Stimulated activated CD4-positive, alpha-beta T cell treated with anti-CD3 and anti-CD28 coated beads, Interleukin-4, amount 100 ng/mL, for 1 hour (primary cell): ENCODE results near the gene CALR.
"Not testable (repeated sequence)": the region's sequence is repeated elsewhere in the genome, so short reads cannot be mapped to it uniquely, and the experiment has no call there.

Experiments
- DNase-seq: peaks from one replicate; pipeline ENCODE4 v3.0.0-alpha.2; 2020

CALR gene

DNA sequence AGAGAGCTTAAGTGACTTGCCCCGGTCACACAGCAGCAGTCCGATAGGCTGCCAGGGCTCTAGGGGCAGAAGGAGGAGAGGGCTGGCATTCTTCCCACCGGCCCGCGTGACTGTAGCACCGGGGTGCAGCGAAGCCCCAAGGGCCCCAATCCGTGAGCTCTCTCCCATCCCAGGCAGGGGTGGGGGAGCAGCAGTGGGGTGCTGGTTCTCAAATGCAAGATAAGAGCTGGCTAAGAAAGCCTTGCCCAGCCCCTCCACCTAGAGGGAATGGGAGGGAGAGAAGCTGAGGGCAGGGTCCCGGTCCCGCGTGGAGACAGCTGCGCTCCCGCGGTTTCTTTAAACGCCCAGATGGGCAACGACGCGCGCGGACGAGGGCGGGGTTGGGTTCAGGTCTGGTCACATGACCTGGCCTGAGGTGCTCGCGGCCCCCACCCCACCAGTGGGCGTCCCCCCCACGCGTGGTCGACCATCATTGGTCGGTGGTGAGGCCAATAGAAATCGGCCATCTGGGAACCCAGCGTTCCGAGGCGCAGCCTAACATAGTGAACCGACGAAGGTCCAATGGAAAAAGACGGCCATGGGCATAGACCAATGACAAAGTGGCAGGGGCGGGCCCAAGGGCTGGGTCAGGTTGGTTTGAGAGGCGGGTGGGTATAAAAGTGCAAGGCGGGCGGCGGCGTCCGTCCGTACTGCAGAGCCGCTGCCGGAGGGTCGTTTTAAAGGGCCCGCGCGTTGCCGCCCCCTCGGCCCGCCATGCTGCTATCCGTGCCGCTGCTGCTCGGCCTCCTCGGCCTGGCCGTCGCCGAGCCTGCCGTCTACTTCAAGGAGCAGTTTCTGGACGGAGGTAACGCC, at the start of gene CALR:
CALR (plus strand) TSS at position 683 of the 852 bp plus-strand sequence; CDS start at position 754, 71 bp downstream.
- peak; percentile 99 for DNase-seq

DNA sequence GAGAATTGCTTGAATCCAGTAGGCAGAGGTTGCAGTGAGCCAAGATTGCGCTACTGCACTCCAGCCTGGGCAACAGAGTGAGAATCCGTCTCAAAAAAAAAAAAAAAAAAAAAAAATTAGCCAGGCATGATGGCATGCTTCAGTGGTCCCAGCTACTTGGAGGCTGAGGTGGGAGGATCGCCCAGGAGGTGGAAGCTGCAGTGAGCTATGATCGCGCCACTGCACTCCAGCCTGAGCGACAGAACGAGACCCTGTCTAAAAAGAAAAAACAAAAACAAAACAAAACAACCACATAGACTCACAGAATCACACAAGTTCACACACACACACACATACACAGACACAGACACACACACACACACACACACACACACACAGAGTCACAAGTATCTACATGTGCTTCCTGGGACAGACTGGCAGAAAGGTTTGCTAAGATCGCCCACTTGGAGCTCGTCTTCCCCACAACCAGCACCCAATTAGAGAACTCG, 48.1 kb upstream of the CALR start:
- not testable (repeated sequence) for DNase-seq

DNA sequence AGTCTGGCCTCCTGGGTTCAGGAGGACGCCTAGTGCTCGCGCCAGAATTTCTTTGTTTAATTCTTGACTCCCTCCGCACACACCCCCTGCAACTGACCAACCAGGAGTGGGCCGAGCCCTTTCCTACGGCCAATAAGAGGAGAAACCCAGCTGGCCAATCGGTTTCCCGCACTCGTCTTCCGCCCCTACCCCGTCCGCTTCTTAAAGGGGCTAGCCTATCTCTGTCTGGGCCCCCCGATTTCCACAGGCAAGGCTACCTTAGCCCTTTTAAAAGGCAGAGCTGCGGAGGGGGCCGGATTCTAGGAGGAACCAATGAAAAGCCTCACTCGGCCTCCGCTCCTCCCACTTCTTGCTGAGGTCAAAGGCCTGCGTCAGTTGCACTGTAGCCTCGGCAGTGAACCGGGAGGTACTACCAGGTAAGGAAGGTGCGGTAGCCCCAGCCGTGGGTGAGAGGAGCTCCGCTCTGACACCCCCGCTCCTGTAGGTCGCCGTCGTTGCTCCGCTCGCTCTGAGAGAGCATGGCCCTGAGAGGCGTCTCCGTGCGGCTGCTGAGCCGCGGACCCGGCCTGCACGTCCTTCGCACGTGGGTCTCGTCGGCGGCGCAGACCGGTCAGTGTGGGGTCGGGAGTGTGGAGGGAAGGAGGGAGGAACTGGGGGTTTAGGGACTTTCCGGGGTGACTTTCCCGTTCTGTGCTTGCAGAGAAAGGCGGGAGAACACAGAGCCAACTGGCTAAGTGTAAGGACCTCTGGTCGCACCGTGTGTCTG, 47.4 kb upstream of the CALR start, which contains the start of gene GCDH:
GCDH (plus strand) TSS at position 374 of the 766 bp plus-strand sequence; CDS start at position 519, 145 bp downstream.
- DNase-seq: peak; percentile 92

DNA sequence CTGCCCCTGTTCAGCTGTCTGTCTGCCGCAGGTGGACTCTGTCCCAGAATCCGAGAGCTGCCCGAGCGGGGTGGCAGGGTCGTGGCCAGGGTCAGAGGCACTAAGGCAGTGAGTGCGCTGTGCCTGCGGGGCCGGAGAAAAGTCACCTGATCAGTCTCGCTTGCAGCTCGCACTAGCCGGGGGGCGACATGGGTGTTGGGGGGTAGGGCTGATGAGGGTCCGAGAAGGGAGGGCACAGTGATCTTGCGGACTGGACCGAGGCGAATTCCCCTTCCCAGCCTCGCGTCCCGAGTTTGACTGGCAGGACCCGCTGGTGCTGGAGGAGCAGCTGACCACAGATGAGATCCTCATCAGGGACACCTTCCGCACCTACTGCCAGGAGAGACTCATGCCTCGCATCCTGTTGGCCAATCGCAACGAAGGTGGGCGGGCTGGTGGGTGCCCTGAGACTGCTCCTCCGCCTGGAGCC, 46.8 kb upstream of the CALR start:
- DNase-seq: no peak

DNA sequence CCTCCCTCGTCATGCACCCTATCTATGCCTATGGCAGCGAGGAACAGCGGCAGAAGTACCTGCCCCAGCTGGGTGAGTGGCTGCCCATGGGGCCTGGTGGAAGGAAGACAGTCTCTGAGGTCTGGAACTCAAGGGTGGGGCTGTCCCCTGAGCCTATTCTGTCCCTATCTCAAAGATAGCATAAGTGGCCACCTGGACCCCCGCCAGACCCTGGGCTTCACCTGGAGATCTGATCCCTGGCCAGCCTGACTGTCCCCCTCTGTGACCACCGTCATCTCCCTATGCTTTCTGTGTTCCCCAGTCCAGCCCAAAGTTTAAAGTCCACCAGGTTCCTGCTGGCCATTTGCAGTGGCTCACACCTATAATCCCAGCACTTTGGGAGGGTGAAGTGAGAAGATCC, 44.8 kb upstream of the CALR start:
- DNase-seq: no peak

DNA sequence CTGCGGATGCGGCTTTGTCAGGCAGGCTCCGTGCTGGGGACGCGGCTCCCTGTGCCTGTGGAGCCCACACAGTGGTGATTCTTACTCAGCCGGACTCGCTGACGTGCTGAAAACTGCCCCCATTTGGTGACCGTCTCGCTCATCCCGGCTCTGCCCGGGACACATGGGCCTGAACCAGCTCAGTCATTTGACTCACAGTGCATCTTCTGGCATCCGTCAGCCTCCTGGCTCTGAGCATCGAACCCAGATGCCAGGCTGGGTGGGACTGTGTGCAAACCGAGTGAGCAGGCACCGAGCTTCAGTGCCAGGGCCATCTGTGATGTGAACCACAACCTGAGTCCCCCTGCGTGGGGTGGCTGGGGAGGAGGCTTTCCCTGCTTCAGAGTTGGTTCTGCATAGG, 41.9 kb upstream of the CALR start:
- DNase-seq: no peak

DNA sequence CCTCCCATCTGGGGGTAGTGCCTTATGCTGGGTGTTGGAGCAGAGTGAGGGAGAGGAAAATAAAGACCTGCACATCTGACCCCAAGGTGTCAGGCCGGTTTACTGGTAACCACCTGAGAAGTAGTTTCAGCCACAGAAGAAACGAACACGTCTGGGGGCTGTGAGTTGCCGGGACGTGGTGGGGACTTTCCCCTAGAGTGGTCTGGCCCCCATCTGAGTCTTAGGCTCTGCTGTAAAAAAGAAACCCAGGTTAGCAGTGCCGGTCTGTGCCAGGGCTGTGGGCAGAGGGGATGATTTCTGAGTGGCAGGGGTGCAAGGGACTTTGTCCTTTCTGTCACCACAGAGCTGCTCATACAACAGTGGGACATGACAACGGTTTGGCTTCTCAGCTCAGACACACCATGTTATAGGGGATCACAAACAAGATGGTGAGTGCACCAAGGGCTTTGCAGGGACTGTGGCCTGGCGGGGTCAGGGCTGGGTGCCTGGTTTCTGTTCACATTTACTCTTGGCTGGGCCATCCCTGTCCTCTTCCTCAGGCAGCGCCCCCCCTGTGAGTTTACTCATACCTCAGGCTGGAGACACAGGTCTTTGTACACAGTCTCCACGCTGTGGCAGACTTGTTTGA, 38.4 kb upstream of the CALR start:
- no peak for DNase-seq

DNA sequence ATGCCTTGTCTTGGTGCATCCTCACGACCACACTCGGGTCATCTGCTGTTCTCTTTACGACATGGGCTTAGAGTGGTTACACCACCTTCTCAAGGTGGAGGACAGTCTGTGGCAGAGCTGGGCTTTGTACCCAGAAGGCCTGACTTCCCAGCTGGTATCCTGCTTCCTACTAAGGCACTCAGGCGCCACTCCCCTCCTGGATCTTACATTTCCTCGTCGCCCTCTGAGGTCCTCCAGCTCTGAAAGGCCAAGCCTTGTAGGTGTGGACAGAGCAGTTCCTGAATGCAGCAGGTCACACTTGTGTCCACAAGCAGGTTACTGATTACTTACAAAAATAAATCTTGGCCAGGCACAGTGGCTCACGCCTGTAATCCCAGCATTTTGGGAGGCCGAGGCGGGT, 31.2 kb upstream of the CALR start:
- no peak for DNase-seq

DNA sequence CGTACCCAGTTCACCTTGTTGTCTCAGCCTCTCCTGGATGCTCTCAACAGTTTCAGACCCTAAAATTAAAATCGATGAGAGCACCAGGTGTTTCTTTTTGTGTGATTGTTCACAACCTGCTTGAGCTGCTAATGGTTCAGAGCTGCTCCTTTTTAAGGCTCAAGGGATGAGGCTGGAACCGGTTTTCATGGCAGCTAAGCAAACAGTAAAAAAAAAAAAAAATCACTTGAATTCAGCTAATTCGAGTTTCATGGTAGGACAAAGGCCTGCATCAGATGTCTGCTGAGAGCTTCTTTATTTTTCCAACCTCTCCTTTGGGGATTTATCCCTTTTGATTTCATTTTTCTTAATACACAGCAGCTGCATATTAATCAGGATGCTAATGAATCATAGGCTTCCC, 25.8 kb upstream of the CALR start:
- no peak for DNase-seq

DNA sequence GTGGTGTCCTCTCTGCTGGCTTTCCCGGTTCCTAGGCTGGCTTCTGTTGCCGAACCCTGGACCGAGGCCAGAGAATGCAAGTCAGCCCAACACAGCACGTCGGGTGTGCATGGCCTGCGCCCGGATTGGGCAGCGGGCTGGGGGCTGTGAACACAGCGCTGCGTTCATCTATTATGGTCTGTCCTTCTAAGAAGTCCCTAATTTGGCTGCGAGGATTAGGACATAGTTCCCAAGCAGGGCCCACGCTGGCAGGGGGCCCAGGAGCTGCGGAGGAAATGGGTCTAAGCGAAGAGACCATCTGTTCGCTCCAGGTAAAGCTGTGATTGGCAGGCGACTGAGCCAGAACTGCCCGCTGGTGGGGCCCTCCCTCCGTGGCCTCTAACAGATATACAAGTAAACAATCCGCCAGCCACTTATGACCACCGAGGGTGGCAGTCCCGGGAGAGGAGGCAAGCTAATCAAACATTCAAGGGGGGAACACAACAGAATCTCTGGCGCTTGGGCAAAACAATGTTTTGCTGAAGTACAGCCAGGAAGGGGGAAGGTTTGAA, 25.3 kb upstream of the CALR start:
- no peak for DNase-seq

DNA sequence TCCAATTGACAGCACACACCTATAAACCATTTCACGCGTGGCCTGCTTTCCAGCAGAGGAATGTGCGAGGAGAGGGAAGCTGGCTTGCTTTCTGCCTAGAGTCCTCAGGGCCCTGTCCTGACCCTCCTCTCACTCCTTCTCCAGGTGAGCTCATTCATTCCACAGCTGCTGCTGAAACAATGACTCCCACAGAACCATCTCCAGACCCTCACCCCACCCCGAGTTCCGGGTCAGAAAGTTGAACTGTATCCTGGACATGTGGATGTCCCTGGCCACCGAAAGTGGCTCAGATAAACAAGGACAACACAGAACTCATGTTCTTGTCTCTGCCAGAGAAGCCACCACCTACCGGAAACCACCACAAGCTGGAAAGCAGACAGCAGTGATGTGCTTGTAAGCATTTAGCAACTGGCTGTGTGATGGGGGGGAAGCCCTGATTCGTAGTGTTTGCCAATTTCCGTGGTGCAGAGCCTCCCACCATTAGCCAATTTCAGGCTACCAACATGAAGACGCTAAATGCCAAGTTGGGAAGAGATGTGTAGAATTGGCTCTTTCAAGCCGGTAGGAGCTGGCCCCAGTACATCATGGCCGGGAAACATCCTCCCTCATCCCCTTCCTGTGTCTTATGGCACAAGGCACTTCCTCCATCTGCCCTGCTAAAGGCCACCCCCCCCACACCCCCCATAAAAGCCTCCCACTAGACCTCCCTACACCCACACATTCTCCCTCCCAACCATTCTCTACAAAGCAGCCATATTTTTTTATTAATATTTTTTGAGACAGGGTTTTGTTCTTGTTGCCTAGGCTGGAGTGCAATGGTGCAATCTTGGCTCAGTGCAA, 24.3 kb upstream of the CALR start:
- DNase-seq: peak; percentile 22

DNA sequence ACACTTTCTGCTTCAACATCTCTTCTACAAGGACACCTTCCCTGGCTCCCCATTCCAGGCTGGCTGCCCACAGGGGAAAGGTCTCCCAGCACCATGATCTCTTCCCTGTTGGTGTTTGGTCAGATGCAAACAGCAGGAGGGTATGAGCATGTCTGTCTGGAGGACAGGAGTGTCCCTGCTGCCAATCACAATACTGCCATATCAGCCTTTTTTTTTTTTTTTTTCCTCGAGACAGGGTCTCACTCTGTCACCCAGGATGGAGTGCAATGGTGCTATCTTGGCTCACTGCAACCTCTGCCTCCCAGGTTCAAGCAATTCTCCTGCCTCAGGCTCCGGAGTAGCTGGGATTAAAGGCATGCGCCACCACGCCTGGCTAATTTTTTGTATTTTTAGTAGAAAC, 22.5 kb upstream of the CALR start:
- not testable (repeated sequence) for DNase-seq

DNA sequence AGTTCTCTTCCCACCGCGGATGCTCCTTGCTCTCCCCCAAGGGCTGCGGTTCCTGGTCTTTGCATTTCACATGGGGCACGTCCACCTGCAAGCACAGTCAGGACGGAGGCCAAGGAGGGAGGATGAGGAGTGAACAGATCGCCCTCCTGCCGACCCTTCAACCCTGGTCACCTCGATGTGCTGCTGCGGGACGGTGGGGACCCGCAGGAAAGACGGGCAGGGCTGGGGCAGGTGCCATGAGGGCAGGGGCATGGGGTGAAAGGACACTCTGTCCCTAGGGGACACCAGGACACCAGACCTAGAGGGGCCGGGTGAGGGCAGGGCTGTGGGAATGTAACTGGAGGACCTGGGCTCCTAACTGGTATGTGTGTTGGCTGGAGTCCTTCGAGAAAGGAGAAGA, 20.2 kb upstream of the CALR start:
- DNase-seq: no peak

DNA sequence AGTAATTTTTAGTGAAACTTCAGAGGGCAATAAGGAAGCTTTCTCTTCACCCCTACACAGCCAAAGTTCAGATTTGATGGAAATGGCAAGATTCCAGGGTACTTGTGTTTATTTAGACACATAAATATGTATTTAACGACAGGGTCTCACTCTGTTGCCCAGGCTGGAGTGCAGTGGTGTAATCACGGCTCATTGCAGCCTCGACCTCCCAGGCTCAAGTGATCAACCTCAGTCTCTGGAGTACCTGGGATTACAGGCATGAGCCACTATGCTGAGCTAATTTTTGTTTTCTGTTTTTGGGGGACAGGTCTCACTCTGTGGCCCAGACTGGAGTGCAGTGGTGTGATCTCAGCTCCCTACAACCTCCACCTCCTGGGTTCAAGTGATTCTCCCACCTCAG, 17.4 kb upstream of the CALR start:
- no peak for DNase-seq

DNA sequence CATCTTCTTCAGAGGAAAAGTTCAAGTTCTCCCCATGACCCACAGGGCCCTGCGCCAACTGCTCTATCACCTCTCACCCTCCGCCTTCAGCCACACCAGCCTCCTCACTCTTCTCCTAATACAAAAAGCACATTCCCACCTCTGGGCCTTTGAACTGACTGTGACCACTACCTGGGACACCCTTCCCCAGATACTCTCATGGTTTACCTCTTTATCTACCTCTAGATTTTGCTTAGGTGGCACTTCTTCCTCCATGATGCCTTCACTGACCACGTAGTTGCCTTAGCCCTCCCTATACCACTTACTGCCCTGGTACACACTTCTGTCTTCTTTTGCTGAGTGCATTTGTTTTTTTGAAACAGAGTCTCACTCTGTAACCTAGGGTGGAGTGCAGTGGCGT, 15.4 kb upstream of the CALR start:
- no peak for DNase-seq

DNA sequence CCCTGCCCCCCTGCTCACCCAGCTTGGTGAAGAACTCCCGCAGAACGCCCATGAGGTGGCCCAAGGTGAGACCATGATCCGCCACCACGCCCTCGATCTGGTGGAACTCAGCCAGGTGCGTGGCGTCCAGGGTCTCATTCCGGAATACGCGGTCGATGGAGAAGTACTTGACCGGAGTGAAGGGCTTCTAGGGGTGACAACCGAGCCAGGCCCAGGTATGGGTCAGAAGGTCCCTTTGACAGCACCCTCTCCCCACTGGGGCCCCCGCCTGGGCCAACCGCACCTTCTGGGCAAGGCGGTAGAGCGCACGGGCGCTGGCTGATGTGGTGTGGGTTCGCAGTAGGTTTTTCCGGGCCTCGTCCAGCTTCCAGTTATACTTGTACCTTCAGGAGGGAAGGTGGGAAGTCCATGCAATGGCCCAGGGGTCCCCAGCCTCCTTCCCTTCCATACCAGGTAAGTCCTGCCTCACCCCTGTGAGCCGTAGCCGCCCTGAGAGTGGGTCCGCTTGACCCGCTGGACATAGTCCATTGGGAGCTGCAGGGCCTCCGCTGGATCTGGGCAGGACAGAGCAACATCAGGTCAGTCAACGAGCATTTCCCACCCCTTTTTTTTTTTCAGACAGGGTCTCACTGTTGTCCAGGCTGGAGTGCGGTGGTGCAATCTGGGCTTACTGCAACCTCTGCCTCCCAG, 13.6 kb upstream of the CALR start:
- DNase-seq: no peak

DNA sequence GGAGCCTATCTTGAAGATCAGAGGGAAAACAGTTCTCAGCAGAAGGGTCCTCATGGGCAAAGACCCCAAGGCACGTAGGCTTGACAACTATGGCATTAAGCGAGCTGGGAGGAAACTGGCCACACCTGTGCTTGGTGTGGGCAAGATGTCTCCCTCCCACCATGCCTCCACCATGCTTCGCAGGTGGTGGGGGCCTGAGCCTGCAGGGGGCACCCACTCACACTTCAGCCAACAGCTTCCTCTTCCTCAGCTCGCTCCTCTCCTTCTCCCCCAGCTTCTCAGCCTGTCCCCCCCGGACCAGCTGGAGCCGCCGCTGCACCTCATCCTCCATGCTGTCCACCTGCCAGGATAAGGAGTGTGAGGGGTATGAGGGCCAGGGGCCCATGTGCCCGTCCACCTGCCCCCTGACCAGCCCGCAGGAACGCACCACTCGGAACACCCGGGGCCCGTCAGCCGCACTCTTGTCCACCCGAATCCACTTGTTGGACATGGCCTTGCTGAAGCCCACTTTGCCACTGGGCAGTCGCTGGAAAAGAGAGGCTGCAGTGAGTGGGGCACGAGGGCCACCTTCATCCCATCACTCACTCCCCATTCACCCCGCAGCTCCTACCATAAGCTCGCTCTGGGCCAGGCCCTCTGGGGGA, 8.3 kb upstream of the CALR start:
- DNase-seq: no peak

DNA sequence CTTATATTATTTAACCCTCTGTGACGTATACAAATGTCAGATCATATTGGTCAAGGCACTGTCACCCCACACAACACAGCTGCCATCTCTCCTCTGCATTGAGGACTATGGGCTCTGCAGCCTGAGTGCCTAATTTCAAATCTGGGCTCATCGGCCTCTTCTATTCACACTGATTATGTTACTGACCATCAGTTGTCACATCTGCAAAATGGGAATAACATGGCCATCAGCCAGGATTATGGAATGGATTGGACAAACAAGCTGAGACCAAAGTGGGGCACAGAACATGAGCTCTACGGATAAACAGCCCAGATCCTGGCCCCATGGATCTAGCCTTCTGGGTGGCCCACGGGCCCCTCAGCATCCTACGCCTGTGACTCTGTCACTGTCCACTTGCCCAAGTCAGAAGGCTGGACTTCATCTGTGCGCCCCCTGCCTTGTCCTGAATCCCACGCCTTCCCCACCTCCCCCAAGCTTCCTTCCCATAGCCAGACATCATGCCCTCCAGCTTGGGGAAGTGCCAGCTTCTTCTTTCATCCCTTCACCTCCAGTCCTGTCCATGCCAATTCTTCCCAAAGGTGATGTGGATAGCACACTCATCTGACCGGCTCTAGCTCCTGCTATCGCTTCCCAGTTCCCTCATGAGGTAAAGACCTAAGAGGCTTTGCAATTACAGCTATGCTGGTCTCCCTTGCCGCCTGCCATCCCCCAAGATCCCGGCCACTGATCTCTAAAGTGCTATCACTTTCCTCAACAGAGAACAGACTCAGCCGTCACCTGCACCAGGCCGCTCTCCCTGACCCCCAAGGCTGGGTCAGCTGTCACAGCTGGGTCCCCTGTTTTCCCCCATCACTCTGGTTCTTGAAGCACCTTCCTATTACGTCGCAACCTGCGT, 5.8 kb upstream of the CALR start:
- DNase-seq: no peak

DNA sequence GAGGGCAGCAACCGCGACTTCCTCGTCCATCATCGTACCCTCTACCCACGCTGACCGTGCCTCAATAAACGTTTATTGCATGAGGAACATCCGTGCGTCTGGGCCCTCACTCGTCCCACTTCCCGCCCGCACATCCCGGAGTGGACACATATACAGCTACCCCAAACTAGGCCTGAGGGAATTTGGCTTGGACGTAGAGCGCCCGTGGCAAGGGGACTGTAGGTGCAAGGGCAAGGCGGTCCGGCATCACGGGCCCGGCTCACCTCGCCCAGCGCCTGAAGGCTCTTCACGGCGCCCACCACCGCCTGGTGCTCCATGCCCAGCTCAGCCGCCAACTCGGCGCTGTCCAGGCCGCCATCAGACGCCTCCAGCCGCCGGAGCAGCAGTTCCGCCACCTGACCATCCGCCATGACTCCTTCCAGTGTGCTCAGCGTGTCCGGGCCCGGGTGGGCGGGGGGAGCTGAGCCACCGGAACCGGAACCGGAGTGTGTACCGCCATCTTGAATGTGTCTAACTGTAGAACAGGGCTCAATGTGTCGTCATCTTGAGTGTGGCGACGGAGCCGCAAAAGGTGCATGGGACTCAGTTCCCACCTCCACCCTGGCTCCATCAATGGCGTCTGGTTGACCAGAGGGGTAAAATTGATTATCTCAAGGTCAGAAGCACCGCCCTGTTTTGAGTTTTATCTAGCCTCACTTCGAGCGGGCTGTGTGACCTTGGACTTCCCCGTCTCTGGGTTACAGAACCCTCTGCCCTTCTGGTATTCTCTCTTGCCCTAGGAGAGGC, 4.9 kb upstream of the CALR start, which contains the start of gene FARSA:
FARSA (minus strand) TSS at position 425 of the 786 bp plus-strand sequence; CDS start at position 410, 15 bp downstream.
- DNase-seq: peak; percentile 87
